GM04503 (cell line): ENCODE results near the gene NTN3.

ENCODE experiments used
- DNase-seq: peaks from one replicate; pipeline ENCODE4 v3.0.0-alpha.2; 2012; ENCODE audit warnings: low read depth

Gene NTN3

DNA sequence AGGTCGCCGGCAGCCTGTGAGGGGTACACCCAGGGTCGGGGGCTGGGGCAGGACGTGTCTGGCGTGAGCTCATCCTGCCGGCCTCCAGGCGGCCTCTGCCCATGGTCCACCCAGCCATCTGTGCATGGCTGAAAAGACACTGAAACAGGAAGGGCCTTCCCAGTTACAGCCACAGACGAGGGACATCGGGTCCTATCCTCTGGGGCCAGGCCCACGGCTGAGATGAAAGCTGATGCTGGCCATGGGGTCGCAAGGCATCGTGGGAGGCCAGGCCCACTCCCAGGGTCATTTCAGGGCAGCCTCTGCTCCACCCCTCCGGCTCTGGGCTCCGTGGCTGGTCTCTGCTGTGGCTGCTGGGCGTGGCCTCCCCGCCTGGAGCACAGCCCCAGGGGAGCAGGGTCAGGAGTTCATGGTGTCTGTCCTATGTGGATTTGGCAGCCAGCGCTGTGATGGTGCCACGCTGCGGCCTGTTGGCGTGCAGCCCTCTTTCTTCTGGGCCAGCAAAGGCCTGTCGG lies 26.1 kb downstream of the NTN3 start:
- no peak for DNase-seq

DNA sequence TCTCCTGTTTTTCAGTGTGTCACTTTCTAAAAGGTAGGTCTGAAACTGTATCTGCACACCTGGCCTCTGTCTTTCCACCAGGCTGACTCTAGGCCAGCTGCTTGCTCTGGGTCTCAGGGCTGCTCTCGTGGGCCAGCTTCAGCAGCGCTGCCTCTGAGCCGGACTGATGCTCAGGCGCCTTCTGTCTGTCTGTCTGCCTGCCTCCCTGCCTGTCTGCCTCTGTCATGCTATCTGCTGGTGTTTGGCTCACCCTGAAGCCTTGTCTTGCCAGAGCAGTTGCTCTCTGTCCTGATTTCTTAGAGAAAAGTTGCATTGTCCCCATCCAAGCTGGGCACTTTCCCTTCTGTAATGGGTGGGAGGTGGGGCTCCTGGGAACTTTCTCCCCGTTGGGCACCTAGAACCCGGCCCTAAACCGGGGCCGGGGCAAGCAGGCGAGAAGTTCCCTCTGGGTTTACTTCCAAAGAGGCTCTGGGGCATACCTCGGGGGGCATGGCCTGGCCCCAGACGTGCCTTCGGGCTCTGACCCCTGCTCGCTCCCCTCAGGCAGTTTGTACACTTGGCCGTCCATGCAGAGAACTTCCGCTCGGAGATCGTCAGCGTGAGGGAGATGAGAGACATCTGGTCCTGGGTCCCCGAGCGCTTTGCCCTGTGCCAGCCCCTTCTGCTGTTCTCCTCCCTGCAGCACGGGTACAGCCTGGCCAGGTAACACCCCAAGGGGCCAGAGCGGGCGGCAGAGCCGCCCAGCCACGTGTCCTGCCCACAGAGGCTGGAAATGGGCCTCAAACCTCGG lies 26.8 kb downstream of the NTN3 start:
- no peak for DNase-seq

GRCh38 chr16:2498531-2499253 lies 27.6 kb downstream of the NTN3 start:
- DNase-seq: no peak

GRCh38 chr16:2499454-2499853 lies 28.4 kb downstream of the NTN3 start:
- DNase-seq: no peak

DNA sequence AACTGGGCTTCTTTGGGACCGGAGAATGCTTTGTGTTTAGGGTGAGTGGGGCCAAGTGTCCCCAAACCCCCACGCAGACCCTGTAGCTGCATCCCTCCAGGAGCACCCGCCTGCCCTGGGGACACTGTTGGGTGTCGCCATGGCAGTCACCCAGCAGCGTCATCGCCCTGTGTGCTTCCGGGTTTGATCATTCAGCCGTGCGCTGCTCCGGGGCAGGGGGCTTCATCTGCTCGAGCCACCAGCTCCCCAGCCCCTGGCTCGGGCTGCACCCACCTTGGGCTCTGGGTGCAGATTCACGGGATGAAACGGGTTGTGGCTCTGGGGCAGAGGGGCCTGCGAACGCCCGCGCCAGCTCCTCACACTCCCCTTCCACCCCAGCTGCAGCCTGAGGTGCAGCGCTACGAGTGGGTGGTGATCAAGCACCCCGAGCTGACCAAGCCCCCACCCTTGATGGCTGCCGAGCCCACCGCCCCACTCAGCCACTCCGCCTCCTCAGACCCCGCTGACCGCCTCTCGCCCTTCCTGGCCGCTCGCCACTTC lies 28.9 kb downstream of the NTN3 start:
- DNase-seq: no peak

DNA sequence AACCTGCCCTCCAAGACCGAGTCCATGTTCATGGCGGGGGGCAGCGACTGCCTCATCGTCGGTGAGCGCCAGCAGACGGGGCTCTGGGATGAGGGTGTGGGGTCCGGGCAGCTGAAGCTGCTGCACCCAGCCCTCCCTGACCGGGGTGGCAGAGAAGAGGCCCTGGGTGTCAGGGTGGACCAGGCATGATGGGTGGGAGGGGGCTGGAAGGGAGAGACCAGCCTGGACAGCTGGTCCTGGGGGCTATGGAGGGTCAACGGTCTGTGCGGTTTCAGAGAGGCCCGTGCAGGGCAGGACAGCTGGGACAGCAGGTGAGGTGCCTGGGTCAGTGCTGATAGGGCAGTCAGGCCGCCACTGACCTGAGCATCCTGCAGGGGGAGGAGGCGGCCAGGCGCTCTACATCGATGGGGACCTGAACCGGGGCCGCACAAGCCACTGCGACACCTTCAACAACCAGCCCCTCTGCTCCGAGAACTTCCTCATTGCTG lies 29.4 kb downstream of the NTN3 start:
- DNase-seq: no peak

DNA sequence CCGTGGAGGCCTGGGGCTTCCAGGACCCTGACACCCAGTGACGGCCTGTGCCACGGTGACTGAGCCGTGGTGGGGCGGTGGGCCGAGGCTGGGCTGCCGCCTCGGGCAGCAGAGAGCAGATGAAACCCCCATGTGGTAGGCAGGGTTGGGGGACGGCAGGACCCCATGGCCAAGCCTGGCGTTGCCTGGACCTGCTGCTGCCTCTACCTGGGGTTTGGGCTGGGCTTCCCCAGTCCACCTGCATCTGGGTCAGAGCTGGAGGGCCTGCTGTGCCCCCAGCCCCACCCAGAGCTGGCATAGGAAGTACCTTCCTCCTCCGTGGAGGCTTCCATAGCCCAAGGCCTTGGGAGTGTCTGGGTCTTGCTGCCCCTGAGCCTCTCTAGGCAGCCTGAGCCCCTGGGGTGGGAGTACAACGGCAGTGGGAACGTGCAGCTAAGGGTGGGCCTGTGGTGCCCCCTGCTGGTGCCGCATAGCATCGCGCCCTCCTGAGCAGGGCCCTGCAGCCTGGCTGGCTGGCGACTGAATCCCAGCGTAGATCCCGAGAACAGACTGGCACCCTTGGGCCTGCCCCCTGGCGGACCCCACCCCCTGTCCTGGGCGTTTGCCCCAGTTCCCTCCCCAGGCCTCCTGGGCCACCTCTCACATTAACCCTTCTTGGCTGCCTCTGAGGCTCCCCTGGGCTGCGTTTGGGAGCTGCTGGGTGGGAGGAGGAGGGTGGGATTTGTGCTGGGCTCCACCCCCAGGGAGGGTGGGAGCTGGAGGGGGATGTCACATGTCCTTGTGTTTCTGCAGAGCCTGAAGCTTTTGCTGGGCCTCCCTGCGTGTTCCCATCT lies 30.0 kb downstream of the NTN3 start:
- no peak for DNase-seq

DNA sequence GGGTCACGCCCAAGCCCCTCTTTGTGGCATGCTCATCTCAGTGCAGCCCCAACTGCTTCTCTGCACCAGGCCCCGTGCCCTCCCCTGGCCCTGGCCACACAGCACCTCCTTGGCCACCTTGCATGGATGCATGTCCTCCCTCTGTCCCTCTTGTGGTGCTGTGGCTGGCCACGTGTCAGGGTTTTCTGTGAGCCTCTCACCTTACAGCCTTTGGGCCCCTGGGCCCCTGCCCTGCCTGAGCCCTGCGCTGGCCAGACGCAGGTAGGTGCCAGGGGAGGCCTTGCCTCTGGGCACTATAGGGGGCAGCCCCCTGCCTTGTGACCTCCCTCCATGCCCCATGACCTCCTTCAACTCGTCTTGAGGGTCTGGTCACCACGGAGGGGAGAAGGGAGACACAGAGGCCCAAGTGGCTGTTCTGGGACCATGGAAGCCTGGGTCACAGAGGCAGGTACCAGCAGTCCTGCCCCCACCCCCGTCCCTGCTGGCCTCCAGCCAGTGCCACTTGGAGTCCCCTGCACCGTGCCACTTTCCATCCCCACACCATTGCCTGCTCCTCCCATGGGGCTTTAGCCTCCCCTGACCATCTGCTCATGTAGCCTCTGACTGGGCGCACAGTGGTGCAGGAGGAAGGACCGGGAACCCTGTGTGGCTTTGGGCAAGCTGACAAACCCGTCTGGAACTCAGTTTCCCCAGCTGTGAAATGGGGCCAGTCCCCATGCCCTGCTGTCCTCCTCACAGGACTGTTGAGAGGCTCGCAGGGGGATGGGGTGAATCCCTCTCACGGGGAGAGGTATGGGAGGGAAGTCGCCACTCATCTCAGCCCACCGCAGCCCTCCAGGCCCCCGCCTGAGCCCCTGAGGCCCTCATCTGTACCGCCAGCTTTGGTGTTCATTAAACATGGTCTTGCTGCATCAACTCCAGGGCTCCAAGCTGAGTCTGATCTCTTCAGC lies 31.1 kb downstream of the NTN3 start:
- no peak for DNase-seq

- DNase-seq: no peak
Measured at GRCh38 chr16:2505695-2506094, 34.6 kb downstream of the NTN3 start.

GRCh38 chr16:2507052-2507659 lies 36.1 kb downstream of the NTN3 start:
- DNase-seq: no peak

GRCh38 chr16:2507665-2508064 lies 36.6 kb downstream of the NTN3 start:
- DNase-seq: no peak

- no peak for DNase-seq
Measured at GRCh38 chr16:2508722-2509400, 37.8 kb downstream of the NTN3 start.

DNA sequence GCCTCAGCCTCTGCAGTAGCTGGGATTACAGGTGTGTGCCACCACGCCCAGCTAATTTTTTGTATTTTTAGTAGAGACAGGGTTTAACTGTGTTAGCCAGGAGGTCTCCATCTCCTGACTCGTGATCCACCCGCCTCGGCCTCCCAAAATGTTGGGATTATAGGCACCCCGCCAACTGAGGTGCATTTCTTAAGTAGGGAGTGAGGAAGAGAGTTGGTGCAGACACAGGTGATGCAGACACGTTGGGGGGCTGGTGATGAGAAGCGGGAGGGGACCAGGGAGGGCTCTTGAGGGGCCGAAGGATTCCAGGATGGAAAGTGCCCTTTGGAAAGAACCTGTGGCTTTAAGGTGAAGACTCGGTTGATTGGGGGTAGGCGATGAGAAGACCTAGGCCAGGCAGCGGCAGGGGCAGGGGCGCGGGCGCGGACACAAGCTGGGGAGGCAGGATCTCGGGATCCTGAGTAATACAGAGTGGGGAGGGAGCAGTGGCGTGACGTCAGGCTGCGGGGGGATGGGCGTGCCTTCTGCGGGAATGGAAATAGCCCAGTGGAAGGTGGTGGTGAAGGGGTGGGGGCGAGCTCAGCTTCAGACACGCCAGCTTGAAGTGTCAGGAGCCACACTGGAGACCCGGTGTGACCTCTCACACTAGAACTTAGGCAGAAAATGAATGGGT lies 40.2 kb downstream of the NTN3 start:
- no peak for DNase-seq

- DNase-seq: no peak
Measured at GRCh38 chr16:2511996-2512734, 41.1 kb downstream of the NTN3 start.

DNA sequence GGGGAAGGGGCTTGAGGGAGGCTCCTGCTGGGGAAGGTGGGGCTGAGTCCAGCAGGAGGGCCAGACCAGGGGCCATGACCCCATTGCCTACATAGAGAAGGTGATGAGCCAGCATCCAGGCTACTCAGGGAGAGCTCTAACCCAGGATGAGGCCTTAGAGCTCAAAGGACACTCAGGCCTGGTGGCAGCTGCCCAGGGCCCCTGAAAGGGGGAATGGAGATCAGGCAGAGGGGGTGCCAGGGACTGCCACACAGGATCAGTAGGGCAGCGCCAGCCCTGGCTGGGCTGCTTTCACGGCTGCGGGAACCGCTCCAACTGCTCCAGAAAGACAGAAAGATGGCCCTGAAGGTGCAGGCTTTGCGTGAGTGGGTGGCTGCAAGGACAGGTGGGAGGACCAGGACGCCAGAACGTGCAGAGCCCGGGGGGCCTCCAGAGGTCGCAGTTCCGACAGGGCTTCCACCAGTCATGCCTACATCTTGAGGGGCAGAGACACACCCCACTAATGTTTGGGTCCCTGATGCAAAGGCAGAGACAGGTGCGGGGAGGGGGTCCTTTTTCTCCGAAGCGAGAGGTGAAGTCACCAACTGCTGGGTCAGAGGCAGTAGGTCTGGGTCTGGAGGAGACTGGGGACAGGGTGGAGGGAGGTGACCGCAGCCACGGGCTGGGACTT lies 41.8 kb downstream of the NTN3 start:
- no peak for DNase-seq

DNA sequence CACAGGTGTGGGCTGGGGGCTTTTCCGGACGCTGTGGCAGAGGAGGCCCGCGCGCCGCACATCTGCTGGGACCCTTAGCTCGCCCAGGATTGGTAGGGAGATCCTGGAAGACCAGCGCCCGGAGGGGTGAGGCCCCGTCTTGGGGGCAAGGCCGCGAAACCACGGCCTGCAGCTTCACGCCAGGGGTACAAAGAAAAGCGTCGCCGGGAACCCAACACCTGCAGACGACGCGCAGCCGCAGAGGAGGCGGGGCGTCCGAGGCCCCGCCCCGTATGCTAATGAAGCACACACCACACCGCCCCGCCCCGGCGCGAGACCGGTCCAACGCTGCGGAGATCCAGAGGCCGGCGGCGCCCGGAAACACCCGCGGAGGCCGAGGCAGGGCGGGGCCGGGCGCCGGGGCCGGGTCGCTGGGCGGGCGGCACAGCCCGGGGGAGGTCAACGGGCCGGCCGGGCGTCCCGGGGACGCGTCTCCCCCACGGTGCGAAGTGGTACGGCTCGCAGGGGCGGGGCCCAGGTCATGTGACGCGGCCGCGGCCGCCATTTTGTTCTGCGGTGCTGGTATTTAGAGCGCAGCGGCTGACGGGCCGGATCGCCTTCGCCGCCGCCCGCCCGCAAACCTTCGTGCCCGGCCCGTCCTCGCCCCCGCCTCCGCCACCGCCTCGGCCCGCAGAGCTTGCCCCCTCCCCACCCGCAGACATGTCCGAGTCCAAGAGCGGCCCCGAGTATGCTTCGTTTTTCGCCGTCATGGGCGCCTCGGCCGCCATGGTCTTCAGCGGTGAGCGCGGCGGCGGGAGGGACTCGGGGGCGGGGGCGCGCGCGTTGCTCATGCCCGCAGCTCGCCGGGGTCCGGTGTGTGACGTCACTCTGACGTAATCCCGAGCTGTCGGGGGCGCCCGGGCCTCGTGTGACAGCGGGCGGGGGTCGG lies 42.6 kb downstream of the NTN3 start, which contains the start of gene ATP6V0C:
TSS of gene ATP6V0C (plus strand) at position 548 of the 928 bp plus-strand sequence. CDS start at position 700, 152 bp downstream.
- DNase-seq: no peak
